ENCODE measurements around the gene TOMM40.
"Not testable (repeated sequence)": the region's sequence is repeated elsewhere in the genome, so short reads cannot be mapped to it uniquely, and the experiment has no call there.

The TOMM40 gene

GRCh38 chr19:44856421-44857083, 34.5 kb upstream of the TOMM40 start:
- Histone ChIP-seq H3K4me3 (ENCODE audit: low read depth, low read length) (no peak overlapping the region), H3K27me3 (replicated peaks) (no peaks in the 10 kb centered on the region), H3K36me3 (replicated peaks) (peaks cover 22% of the 10 kb centered on the region), H3K27ac (peak overlapping the region; percentile 49)
- in situ Hi-C loops (cut with HindIII; ENCODE audit: low pct_ligation_motif_present, low sequenced_read_pairs), result no loop called here
- TF ChIP-seq CTCF (IDR thresholded peaks at IDR 0.05; ENCODE audit: low read depth, low read length, missing control alignments), result no peak
- DNase-seq, result peak; percentile 48

GRCh38 chr19:44857837-44858236, 33.2 kb upstream of the TOMM40 start:
- TF ChIP-seq CTCF (IDR thresholded peaks at IDR 0.05; ENCODE audit: low read depth, low read length, missing control alignments), result no peak
- Histone ChIP-seq H3K27me3 (replicated peaks) (no peaks in the 10 kb centered on the region), H3K27ac (no peak overlapping the region), H3K4me3 (ENCODE audit: low read depth, low read length) (no peak overlapping the region), H3K36me3 (replicated peaks) (peaks cover 27% of the 10 kb centered on the region)
- in situ Hi-C loops (cut with HindIII; ENCODE audit: low pct_ligation_motif_present, low sequenced_read_pairs), result no loop called here
- no peak for DNase-seq

GRCh38 chr19:44861576-44861975, 29.5 kb upstream of the TOMM40 start:
- H3K27ac ChIP-seq; H3K4me3 ChIP-seq (ENCODE audit: low read depth, low read length); in situ Hi-C loops (cut with HindIII; ENCODE audit: low pct_ligation_motif_present, low sequenced_read_pairs); H3K27me3 ChIP-seq (replicated peaks); DNase-seq: not testable (repeated sequence)
- peaks cover 34% of the 10 kb centered on the region for H3K36me3 ChIP-seq (replicated peaks)

- no peaks in the 10 kb centered on the region for H3K27me3 ChIP-seq (replicated peaks)
- H3K36me3 ChIP-seq (replicated peaks), result peaks cover 45% of the 10 kb centered on the region
- no peak for DNase-seq
- H3K4me3 ChIP-seq (ENCODE audit: low read depth, low read length), result no peak overlapping the region
- no peak overlapping the region for H3K27ac ChIP-seq
- in situ Hi-C loops (cut with HindIII; ENCODE audit: low pct_ligation_motif_present, low sequenced_read_pairs), result no loop called here
- no peak for TF ChIP-seq CTCF (IDR thresholded peaks at IDR 0.05; ENCODE audit: low read depth, low read length, missing control alignments)
Measured at GRCh38 chr19:44863990-44864389, 27.1 kb upstream of the TOMM40 start.

- Histone ChIP-seq H3K27me3 (replicated peaks) (no peaks in the 10 kb centered on the region), H3K36me3 (replicated peaks) (peaks cover 38% of the 10 kb centered on the region), H3K4me3 (ENCODE audit: low read depth, low read length) (no peak overlapping the region), H3K27ac (no peak overlapping the region)
- no peak for DNase-seq
- no peak for TF ChIP-seq CTCF (IDR thresholded peaks at IDR 0.05; ENCODE audit: low read depth, low read length, missing control alignments)
- in situ Hi-C loops (cut with HindIII; ENCODE audit: low pct_ligation_motif_present, low sequenced_read_pairs), result no loop called here
Measured at GRCh38 chr19:44865196-44865767, 25.8 kb upstream of the TOMM40 start.

GRCh38 chr19:44866664-44867063, 24.4 kb upstream of the TOMM40 start:
- no peaks in the 10 kb centered on the region for H3K27me3 ChIP-seq (replicated peaks)
- no peak overlapping the region for H3K27ac ChIP-seq
- peaks cover 42% of the 10 kb centered on the region for H3K36me3 ChIP-seq (replicated peaks)
- in situ Hi-C loops (cut with HindIII; ENCODE audit: low pct_ligation_motif_present, low sequenced_read_pairs), result no loop called here
- no peak overlapping the region for H3K4me3 ChIP-seq (ENCODE audit: low read depth, low read length)
- no peak for DNase-seq
- TF ChIP-seq CTCF (IDR thresholded peaks at IDR 0.05; ENCODE audit: low read depth, low read length, missing control alignments), result no peak

All from brain microvascular endothelial cell (primary cell).